ENCODE results near the gene PDCD11.

- TF ChIP-seq CTCF (IDR thresholded peaks at IDR 0.05) (no peak), POLR2A (IDR thresholded peaks at IDR 0.05) (no peak)
These were observed 82.7 kb downstream of the PDCD11 start, which contains the start of gene CALHM3 for GRCh38 chr10:103479135-103479534.

All from ovary (tissue), 3 donors.